Tibial nerve (tissue), 4 donors: ENCODE results near the gene TRMT1. TPM values are rescaled to one million over a fixed set of nuclear protein-coding genes. Genes with fewer than 3 reads are reported as not detected.
A peak's percentile ranks its signal among the peaks of the same experiment; 100 is the strongest.

ENCODE experiments used
- DNase-seq, 2 donors: peaks; one replicate each; pipeline ENCODE4 v3.0.0-alpha.2; 2019; ENCODE audit warnings: low spot score in 2 of 2
- H3K27ac ChIP-seq, 4 donors: fragments of 200-600 bp; sonication (generic) in 3 of 4; one replicate each; pipeline ENCODE4 v1.5.1; 2017 to 2019; ENCODE audit warnings: mild to moderate bottlenecking in 1 of 4
- H3K27me3 ChIP-seq, 2 donors: fragments of 200-600 bp; sonication (generic) in 1 of 2; one replicate each; pipeline versions ENCODE4 v1.5.1 to v1.6.0; 2017 to 2019
- H3K36me3 ChIP-seq, 3 donors: fragments of 200-600 bp; sonication (generic); one replicate each; pipeline ENCODE4 v1.5.1; 2018 to 2019
- H3K4me1 ChIP-seq, 4 donors: fragments of 200-600 bp; sonication (generic) in 3 of 4; one replicate each; pipeline ENCODE4 v1.5.1; 2017 to 2019
- H3K4me3 ChIP-seq, 4 donors: fragments of 200-600 bp; sonication (generic) in 3 of 4; one replicate each; pipeline ENCODE4 v1.5.1; 2017 to 2019; ENCODE audit warnings: mild to moderate bottlenecking in 1 of 4, moderate library complexity in 1 of 4
- H3K9me3 ChIP-seq, 4 donors: fragments of 200-600 bp; sonication (generic) in 3 of 4; one replicate each; pipeline ENCODE4 v1.5.1; 2017 to 2019
- CTCF ChIP-seq, 5 experiments: fragments of 200-600 bp in 3 of 5; fragments of 450-650 bp in 2 of 5; sonication (generic) in 3 of 5; IDR thresholded peaks; one replicate each; pipeline ENCODE4 v1.5.1; 2016 to 2019; ENCODE audit warnings: antibody characterized with exemption in 5 of 5, mild to moderate bottlenecking in 3 of 5, moderate library complexity in 2 of 5
- EP300 ChIP-seq, 2 donors: sonication (generic); formaldehyde crosslinking; IDR thresholded peaks; one replicate each; pipeline ENCODE4 v1.6.1; 2017; ENCODE audit warnings: antibody characterized with exemption in 2 of 2, mild to moderate bottlenecking in 1 of 2
- POLR2A ChIP-seq, 2 donors: fragments of 450-650 bp; IDR thresholded peaks; one replicate each; pipeline ENCODE4 v1.6.1; 2017; ENCODE audit warnings: antibody characterized with exemption in 2 of 2, mild to moderate bottlenecking in 2 of 2, moderate library complexity in 2 of 2
- WGBS, 2 donors: methylation state at CpG; one replicate each; pipeline ENCODE4 v1.1.5; 2018; 5-methylcytosine and 5-hydroxymethylcytosine counted together
- total RNA-seq, 4 donors: library from RNA; depleted of rRNA; stranded (reverse); fragments of >200 nt; gene quantifications; one replicate each; pipeline ENCODE4 v1.1.0, GENCODE V29; 2016

The TRMT1 gene
- total RNA-seq, 4 donors from 2014 or later, result 38.4 to 92.7 (median 49.2) TPM

- peaks cover 0 to 67% (median 29%) of the 10 kb centered on the region in 4 donors for H3K4me1 ChIP-seq
- peak in 1 of 2 donors; percentile 46 for DNase-seq
- TF ChIP-seq POLR2A (IDR thresholded peaks at IDR 0.05), result no peak
- TF ChIP-seq CTCF (IDR thresholded peaks at IDR 0.05), result peak in 3 of 5 experiments; percentile 12 to 39 (median 26)
- peak in 1 of 2 donors; percentile 13 for TF ChIP-seq EP300 (IDR thresholded peaks at IDR 0.05)
- no peak overlapping the region for H3K4me3 ChIP-seq
- H3K36me3 ChIP-seq, result peaks cover 0 to 72% (median 0%) of the 10 kb centered on the region in 3 donors
- no peaks in the 10 kb centered on the region for H3K27me3 ChIP-seq
- WGBS, 2 donors, result 37 to 40% methylated on average over 13 of the region's 14 CpGs
- no peaks in the 10 kb centered on the region for H3K9me3 ChIP-seq
- peak overlapping the region in 3 of 4 donors; percentile 45 to 77 (median 74) for H3K27ac ChIP-seq
Measured at GRCh38 chr19:13082192-13083007, 34.1 kb downstream of the TRMT1 start.

- Histone ChIP-seq H3K4me3 (no peak overlapping the region), H3K4me1 (peaks cover 0 to 82% (median 40%) of the 10 kb centered on the region in 4 donors)
Measured at GRCh38 chr19:13079542-13079986, 37.0 kb downstream of the TRMT1 start.

GRCh38 chr19:13078897-13079541, 37.5 kb downstream of the TRMT1 start:
- peaks cover 0 to 84% (median 42%) of the 10 kb centered on the region in 4 donors for H3K4me1 ChIP-seq
- peaks cover 0 to 77% (median 0%) of the 10 kb centered on the region in 3 donors for H3K36me3 ChIP-seq

More at GRCh38 chr19:13079542-13079986, 37.0 kb downstream of the TRMT1 start:
- 47 to 54% methylated on average over 14 to 16 of the region's 16 CpGs for WGBS, 2 donors
- no peak for TF ChIP-seq POLR2A (IDR thresholded peaks at IDR 0.05)
- TF ChIP-seq CTCF (IDR thresholded peaks at IDR 0.05), result no peak
- TF ChIP-seq EP300 (IDR thresholded peaks at IDR 0.05), result no peak
- Histone ChIP-seq H3K27ac (peak overlapping the region; percentile 60 to 84 (median 68)), H3K27me3 (no peaks in the 10 kb centered on the region), H3K9me3 (no peaks in the 10 kb centered on the region), H3K36me3 (peaks cover 0 to 76% (median 0%) of the 10 kb centered on the region in 3 donors)
- no peak for DNase-seq

GRCh38 chr19:13078381-13078780, 38.2 kb downstream of the TRMT1 start:
- H3K27me3 ChIP-seq, result no peaks in the 10 kb centered on the region
- TF ChIP-seq EP300 (IDR thresholded peaks at IDR 0.05), result no peak
- peaks cover 0 to 84% (median 45%) of the 10 kb centered on the region in 4 donors for H3K4me1 ChIP-seq
- H3K4me3 ChIP-seq, result no peak overlapping the region
- H3K9me3 ChIP-seq, result no peaks in the 10 kb centered on the region
- H3K36me3 ChIP-seq, result peaks cover 0 to 76% (median 0%) of the 10 kb centered on the region in 3 donors
- WGBS, 2 donors, result 74 to 84% methylated on average over 10 of the region's 10 CpGs
- no peak for DNase-seq
- H3K27ac ChIP-seq, result peak overlapping the region; percentile 60 to 84 (median 68)

More at GRCh38 chr19:13078897-13079541, 37.5 kb downstream of the TRMT1 start:
- Histone ChIP-seq H3K4me3 (no peak overlapping the region), H3K27me3 (no peaks in the 10 kb centered on the region), H3K9me3 (no peaks in the 10 kb centered on the region), H3K27ac (peak overlapping the region; percentile 60 to 84 (median 68))
- TF ChIP-seq POLR2A (IDR thresholded peaks at IDR 0.05) (no peak), CTCF (IDR thresholded peaks at IDR 0.05) (no peak), EP300 (IDR thresholded peaks at IDR 0.05) (no peak)
- WGBS, 2 donors, result 62 to 67% methylated on average over 8 to 12 of the region's 12 CpGs
- DNase-seq, result no peak

GRCh38 chr19:13077240-13077639, 39.3 kb downstream of the TRMT1 start:
- peaks cover 0 to 71% (median 0%) of the 10 kb centered on the region in 3 donors for H3K36me3 ChIP-seq
- H3K9me3 ChIP-seq, result no peaks in the 10 kb centered on the region
- H3K27ac ChIP-seq, result peak overlapping the region in 2 of 4 donors; percentile 67 to 84
- DNase-seq, result no peak
- WGBS, 2 donors, result 77 to 79% methylated on average over 11 of the region's 11 CpGs
- H3K27me3 ChIP-seq, result no peaks in the 10 kb centered on the region
- no peak overlapping the region for H3K4me3 ChIP-seq
- no peak for TF ChIP-seq POLR2A (IDR thresholded peaks at IDR 0.05)
- no peak for TF ChIP-seq CTCF (IDR thresholded peaks at IDR 0.05)
- no peak for TF ChIP-seq EP300 (IDR thresholded peaks at IDR 0.05)
- peaks cover 0 to 84% (median 46%) of the 10 kb centered on the region in 4 donors for H3K4me1 ChIP-seq
